SKM-1 treated with dmso at 0.1 percent for 144 hours (cell line): ENCODE results near the gene SNRNP70.
"Not testable (repeated sequence)": the region's sequence is repeated elsewhere in the genome, so short reads cannot be mapped to it uniquely, and the experiment has no call there.

Experiments
- DNase-seq: peaks from one replicate; lab custom pipeline; 2025; ENCODE audit not compliant: unreplicated experiment; lab: John Stamatoyannopoulos, UW

Gene SNRNP70

DNA sequence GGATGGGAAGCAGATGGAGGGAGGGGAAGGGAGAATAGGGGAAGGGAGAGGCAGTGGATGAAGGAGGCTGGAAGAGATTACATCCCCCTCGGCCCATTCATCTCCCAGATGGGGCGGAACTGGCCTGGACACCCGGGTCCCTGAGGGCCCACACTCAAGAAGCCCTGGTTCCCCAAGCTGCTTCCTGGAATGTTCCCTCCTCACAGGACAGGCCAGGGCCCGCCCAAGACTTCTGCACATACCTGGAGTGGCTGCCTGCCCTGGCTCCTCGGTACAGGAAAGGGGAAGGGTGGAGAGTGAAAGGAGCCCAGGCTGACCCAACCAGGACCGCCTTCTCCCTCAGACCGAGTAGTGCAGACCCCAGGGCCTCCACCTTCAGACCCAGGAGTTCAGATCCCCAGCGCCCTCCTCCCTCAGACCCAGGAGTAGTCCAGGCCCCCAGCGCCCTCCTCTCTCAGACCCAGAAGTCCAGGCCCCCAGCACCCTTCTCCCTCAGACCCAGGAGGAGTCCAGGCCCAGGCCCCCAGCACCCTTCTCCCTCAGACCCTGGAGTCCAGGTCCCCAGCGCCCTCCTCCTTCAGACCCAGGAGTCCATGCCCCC, 21.1 kb upstream of the SNRNP70 start:
- DNase-seq: no peak

DNA sequence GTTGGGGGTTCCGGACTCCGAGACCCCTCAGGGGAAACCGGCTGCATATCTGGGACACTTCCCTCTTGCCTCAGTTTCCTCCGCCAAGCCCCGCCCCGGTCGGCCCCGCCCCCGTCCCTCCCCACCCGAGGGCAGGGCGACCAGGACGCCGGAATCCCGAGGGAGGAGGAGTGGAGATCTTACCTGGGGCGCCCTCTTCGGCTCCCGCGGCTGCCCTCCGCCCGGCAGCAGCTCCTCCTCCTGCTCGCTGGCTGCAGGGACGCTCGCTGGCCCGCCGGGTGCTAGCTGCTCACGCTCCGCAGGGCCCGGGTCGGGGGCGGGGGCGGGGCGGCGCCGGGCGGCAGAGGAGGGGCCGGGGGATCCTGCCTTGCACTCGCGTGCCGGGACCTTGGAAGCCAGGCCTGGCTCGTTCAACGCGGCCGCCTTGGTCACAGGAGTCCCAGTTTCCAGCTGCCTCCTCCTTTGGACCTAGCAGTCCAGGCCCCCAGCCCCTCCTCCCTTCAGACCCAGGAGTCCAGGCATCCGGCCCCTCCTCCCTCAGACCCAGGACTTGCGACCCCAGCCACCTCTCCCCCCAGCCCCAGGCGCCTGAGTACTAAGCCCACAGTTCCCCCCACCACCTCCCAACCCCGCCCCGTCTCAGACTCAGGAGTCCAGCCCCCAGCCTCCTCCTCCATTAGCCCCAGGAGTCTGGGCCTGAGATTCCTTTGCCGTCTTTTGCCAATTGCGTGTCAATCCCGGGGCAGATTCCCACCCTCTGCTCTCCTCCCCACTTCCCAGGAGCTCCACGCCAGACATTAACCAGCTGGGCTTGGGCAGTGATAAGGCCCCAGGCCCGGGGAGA, 20.3 kb upstream of the SNRNP70 start, which contains the start of gene NTF4:
TSS of gene NTF4 (minus strand) at position 51 of the 844 bp plus-strand sequence. CDS start 2,821 bp downstream, outside the sequence.
- no peak for DNase-seq

DNA sequence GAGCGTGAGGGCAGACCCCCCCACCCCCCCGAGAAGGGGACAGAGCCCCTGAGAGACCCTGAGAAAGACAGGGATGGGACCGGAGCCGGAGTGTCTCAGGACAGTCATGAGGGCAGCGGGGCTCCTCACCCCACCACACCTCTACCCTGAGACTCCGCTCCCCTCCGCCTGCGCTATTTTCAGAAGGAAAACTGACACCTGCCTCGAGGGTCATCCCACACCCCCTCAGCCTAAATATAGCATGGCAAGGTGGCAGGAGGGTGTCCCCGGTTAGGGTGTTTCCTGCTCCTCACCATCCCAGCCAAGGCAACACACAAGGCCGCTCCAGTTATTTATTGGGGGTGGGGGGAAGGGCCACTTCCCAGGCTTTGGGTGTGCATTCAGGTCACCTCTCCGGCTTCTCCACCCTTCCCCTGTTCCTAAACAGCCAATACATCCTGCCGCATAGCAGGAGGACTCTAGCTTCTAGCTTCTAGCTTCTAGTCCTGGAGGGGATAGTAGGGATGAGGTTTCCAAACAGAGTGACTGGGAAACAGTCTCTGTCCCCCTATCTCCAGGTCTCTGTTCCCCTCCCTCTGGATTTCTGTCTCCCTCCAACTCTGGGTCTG, 19.2 kb upstream of the SNRNP70 start:
- no peak for DNase-seq

DNA sequence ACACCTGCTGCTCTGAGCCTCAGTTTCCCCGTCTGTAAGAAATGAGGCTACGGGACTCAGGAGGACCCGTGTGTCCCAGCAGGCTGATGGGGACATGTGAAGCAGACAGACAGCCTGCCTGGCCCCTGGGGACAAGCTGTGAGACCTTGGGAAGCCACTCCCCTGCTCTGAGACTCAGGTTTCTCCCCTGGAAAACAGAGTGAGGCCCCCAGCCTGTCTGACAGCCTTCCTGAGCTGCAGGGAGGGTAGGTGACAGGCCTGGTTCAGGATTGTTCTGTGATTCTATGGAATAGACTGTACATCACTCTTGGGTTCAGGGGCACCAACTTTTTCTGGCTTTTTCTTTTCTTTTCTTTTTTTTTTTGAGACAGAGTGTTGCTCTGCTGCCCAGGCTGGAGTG, 17.7 kb upstream of the SNRNP70 start:
- no peak for DNase-seq

DNA sequence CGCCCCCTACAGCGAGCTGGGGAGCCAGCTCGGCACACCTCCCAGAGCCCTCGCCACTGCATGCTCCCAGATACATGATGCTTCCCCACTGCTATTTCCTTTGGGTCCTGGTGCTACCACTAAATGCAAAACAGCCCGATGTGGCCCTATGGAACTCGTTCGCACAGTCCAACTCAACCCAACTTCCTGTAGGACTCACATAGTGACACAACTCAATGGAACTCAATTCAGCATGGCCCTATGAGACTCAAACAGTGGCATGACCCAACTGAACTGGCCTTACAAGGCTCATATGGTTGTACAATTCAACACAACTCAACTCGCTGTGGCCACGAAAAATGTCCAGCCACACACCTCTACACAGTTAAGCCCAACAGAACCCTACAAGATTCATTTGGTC, 16.2 kb upstream of the SNRNP70 start:
- no peak for DNase-seq

DNA sequence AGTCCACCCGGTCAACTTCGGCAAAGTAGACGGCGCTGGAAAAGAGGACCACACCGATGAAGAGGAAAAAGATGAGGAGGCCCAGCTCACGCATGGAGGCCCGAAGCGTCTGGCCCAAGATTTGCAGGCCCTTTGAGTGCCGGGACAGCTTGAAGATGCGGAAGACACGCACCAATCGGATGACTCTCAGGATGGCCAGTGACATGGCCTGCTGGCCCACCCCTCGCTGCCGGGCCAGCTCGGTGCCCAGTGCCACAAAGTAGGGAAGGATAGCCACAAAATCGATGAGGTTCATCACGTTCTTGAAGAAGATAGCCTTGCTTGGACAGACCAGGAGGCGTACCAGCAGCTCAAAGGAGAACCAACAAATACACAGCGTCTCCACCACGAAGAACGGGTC, 14.8 kb upstream of the SNRNP70 start:
- no peak for DNase-seq

DNA sequence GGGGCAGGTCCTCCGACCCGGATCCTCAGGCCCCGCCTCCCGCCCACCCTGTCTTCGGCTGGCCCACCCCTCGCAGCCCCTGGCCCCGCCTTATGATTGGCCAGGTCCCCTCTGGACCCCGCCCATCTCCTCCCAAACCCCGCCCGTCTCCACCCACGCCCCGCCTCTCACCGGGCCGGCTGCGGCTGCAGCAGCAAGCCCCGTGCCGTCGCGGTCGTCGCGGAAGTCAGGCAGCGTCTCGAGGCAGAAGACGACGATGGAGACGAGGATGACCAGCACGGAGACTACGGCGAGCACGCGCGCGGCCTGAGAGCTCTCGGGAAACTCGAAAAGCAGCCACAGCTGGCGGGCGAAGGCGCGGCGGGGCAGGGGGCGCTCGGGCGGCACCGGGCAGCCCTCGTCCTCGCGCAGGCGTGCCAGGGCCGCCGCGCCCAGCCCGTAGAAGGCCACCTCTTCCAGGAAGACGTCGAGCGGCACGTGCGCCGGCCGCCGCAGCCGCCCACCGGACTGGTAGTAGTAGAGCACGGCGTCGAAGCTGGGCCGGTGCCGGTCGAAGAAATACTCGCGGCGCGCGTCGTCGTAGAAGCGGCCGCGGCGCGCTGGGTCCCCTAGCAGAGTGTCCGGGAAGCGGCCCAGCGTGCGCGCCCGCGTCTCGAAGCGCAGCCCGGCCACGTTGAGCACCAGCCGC, 13.2 kb upstream of the SNRNP70 start:
- DNase-seq: no peak

DNA sequence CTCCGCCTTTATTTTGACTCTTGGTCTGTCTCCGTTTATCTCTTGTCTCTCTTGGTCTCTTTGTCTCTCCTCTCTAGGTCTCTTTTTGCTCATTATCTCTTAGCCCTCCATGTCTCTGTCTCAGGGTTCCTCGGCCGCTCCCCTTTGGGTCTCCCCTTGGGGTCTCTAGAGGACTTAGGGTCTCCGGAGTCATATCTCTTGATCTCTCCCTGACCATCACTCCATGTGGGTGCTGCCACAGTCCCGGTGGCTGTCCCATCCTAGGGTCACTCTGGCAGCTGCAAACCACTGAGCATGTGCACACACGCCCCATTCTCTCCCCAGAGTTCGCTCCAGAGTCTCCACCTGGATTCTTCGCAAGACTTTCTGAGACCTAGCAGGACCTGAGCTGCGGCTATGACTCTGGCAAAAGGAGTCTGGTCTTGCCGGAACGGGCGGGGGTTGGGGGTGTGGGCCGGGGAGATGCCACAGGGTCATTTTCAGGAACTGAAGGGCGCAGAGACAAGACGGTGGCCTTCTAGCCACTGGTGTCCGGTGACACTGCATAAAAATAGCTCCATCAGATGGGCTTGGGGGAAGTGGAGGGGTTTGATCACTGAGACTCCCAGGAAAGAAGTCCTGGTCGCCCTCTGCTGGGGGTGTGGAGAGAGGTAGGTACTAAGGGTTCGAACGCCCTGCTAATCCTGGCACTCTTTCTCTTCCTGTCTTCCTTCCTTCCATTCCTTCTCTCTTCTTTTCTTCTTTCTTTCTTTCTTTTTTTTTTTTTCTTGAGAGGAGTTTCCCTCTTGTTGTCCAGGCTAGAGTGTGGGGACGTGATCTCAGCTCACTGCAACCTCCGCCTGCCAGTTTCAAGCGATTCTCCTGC, 11.5 kb upstream of the SNRNP70 start:
- DNase-seq: peak; percentile 6

DNA sequence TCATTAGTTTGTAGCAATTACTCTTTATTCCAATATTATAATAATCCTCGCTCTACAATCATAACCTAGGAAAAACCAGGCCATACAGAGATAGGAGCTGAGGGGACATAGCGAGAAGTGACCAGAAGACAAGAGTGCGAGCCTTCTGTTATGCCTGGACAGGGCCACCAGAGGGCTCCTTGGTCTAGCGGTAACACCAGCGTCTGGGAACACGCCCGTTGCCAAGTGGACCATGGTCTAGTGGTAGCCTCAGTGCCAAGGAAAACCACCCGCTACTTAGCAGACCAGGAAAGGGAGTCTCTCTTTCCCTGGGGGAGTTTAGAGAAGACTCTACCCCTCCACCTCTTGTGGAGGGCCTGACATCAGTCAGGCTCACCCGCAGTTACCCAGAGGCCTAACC, 10.4 kb upstream of the SNRNP70 start:
- not testable (repeated sequence) for DNase-seq

DNA sequence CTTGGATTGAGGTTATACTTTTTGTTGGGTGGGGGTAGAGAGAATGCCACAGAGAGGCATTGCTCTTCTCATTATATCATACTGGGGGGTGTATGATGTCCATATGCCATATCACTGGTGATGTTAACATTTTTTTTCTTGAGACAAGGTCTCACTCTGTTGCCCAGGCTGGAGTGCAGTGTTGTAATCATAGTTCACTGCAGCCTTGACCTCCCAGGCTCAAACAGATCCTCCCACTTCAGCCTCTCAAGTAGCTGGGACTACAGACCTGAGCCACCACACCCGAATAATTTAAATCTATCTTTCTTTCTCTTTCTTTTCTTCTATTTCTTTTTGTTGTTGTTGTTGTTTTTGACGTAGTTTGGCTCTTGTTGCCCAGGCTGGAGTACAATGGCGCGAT, 4.9 kb upstream of the SNRNP70 start:
- DNase-seq: no peak

DNA sequence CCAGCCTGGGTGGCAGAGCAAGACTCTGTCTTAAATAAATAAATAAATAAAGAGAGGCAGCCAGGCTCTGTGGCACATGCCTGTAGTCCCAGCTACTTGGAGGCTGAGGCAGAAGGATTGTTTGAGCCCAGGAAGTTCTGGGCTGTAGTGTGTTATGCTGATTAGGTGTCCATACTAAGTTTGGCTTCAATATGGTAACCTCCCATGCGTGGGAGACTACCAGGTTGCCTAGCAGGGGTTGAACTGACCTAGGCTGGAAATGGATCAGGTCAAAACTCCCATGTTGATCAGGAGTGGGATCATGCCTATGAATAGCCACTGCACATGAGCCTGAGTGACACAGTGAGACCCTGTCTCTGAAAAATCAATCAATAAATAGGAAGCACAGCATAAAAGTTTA, 4.0 kb upstream of the SNRNP70 start:
- DNase-seq: no peak

DNA sequence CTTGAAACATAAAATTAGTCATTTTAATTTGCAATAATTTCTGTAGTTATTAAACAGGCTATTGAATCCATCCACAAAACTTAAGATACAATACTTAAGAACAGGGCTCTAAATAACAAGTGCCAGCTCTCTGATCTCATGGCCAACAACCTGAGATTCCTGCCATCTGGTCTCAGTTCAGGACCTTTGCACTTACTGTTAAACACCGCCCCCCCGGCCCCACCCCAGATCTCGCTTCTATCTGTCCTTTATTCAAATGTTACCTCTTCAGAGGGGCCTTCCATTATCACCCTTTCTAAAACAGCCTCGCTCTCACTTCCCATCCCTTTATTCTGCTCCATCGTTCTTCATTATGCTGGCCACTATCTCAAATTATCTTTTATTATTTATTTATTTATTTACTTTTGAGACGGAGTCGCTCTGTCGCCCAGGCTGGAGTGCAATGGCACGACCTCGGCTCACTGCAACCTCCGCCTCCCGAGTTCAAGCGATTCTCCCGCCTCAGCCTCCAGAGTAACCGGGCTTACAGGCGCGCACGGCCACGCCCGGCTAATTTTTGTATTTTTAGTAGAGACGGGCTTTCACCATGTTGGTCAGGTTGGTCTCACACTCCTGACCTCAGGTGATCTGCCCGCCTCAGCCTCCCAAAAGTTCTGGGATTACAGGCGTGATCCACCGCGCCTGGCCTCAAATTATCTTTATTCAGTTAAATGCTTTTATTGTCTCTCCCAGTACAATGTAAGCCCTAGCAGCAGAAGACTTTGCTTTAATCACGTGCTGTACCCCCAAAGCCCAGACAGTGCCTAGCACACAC, 838 bp upstream of the SNRNP70 start:
- no peak for DNase-seq

DNA sequence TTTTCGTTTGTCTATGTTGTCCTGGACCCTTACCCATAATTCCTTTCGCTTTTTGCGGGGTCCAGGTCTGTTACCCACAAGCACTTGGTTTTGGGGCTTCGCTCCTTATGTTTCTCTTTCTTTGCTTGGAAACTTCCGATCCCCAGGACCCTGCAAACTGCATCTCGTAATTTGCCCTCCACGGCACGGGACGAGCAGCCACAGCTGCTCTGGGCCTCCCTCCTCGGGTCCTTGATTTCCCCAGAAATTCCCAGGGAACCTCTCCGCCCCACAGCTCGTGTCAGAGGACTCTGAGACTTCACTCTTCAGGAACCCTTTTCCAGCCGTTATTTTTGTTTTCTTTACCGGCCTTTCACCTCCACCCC, 599 bp downstream of the SNRNP70 start:
- no peak for DNase-seq

DNA sequence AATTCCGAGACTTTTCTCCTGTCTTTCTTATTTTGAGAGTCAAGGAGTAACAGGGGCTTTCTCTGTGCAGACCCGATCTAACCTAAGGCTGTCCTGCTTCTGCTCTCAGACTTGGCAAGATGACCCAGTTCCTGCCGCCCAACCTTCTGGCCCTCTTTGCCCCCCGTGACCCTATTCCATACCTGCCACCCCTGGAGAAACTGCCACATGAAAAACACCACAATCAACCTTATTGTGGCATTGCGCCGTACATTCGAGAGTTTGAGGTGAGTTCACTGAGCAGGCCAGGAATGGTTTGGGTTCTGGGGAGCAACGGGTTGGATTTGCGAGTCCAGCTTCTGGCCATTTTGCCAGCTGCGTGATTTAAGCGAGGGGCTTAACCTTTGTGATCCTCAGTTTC, 1.0 kb downstream of the SNRNP70 start:
- DNase-seq: no peak

DNA sequence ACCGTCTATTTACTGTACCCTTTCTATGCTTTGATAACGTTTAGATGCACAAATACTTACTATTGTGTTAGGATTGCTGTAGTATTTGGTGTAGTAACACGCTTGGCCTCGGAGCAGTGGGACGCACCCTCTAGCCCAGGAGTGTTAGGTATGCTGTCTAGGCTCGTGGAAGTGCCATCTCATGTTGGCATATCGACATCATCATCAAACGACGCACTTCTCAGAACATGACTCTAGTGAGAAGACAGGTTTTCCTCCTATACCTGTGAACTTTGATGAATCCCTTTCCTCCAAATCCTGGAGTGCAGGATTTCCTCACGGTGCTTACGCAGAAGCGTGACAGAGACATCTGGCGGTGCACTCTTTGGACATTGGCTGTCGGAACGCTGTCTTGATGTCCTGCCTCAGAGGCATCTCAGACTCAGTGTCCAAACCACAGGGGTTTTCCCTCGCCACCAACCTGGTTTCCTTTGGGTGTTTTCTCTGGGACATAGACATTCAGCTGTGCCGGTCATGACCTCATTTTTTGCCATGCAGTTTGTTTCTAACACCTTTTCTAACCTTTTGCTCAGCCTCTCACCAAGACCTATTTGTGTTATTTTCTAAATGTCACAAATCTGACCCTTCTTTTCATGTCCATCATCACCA, 6.3 kb downstream of the SNRNP70 start:
- no peak for DNase-seq

DNA sequence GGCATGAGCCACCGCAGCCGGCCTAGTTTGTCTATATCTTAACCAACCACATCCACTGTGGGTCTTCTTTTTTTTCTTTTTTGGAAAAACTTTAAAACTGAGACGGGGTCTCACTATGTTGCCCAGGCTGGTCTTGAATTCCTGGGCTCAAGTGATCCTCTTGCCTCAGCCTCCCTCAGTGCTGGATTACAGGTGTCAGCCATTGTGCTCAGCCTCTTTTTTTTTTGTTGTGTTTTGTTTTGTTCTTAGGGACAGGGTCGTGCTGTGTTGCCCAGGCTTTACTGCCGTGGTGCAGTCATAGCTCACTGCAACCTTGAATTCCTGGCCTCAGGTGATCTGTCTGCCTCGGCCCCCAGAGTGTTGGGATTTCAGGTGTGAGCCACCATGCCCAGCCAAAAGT, 7.4 kb downstream of the SNRNP70 start:
- no peak for DNase-seq

DNA sequence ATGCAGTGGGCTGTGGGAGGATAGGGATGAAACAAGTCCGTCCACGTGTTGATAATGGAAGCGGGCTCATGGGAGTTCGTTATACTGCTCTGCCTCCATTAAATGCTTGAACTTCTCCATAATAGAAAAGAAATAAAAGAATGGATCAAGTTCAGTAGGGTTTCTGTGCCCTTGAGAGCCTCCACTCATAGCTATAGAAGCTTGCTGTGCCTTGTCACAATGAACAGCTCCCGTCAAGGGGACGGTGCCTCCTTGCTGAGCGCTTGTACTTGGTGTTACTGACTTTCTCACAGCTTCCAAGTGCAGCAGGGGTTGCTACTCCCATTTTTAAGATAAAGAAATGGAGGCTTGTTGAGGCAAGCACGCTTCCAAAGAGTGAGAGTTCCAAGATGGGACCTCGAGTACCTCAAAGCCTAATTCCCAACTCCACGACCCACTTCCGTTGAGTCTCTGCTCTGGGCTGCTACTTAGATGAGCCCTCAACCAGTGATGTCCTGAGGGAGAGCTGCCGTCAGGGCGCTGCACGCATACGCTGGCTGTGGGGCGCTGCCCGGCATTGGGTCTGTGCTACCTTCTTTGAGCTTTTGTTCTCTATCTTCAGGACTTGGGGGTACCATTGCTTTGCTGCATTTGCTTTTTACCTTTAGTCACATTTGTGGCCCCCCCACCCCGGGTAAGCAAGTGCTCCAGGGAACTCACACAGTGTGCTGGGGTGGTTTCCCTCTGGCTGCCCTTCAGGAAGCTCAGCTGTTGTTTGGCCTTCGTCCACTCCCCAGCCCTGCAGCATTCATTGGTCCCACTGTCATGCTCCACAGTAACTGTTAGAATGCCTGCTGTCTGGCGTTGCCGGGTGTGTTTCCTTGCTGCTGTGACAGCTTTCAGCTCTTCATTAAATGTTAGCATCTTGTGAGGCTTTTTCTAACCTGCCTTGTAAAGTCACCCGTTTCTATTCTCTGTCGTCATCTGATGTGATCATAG, 9.5 kb downstream of the SNRNP70 start:
- no peak for DNase-seq
